HFFc6 (cell line): ENCODE results near the gene NHLRC3. TPM values are rescaled to one million over a fixed set of nuclear protein-coding genes. Genes with fewer than 3 reads are reported as not detected.
"Not testable (repeated sequence)": the region's sequence is repeated elsewhere in the genome, so short reads cannot be mapped to it uniquely, and the experiment has no call there.

Source experiments
- DNase-seq: peaks from one replicate; pipeline ENCODE4 v3.0.0-alpha.2; 2018
- H3K27ac Mint-ChIP-seq: 2 replicates; pipeline ENCODE4 v1.8.0; 2020; ENCODE audit warnings: mild to moderate bottlenecking, mixed read lengths
- H3K27me3 Mint-ChIP-seq: 2 replicates; pipeline ENCODE4 v1.8.0; 2021; ENCODE audit warnings: mild to moderate bottlenecking, moderate library complexity, mixed read lengths; ENCODE audit not compliant: insufficient read depth
- H3K36me3 Mint-ChIP-seq: 2 replicates; pipeline ENCODE4 v1.8.0; 2021; ENCODE audit warnings: low read depth, mixed read lengths
- H3K4me1 Mint-ChIP-seq: 2 replicates; pipeline ENCODE4 v1.8.0; 2020; ENCODE audit warnings: low read depth, mixed read lengths
- H3K4me3 Mint-ChIP-seq: 2 replicates; pipeline ENCODE4 v1.8.0; 2020; ENCODE audit warnings: mild to moderate bottlenecking, moderate library complexity, mixed read lengths
- H3K9me3 Mint-ChIP-seq: 2 replicates; pipeline ENCODE4 v1.8.0; 2020; ENCODE audit warnings: mild to moderate bottlenecking, mixed read lengths
- long read RNA-seq: library from polyadenylated mRNA; unstranded; transcript quantifications from one replicate; pipeline ENCODE4 v2.0.0, GENCODE V29; 2019
- total RNA-seq, 6 experiments: library from RNA; stranded (reverse); fragmentation: NEBNext Ultra II Directional; extraction: Animal tissue kit (Norgen Biotek cat#: 25700); gene quantifications; 2 replicates in 1 of 6; 3 replicates in 5 of 6; pipeline ENCODE4 v1.2.3, GENCODE V29; 2021
- TF ChIP-seq, protein P1 (sequence below): fragments of 200-600 bp; sonication (generic); IDR thresholded peaks from 2 replicates; pipeline ENCODE4 v1.5.0; 2021; ENCODE audit warnings: antibody characterized with exemption, mild to moderate bottlenecking

Gene NHLRC3
- 1 to 10 TPM; 7.3 to 9.6 (median 7.8) TPM for total RNA-seq
- long read RNA-seq, partial matches to known transcripts, result 3 of 9 reads
- long read RNA-seq, other reads (novel, unspliced or antisense), result 2 of 9 reads

- peaks cover 41% of the 10 kb centered on the region for H3K4me1 Mint-ChIP-seq
- DNase-seq, result peak; percentile 87
- peaks cover 4% of the 10 kb centered on the region; the same call in 1 of the 2 replicates for H3K36me3 Mint-ChIP-seq
- H3K27ac Mint-ChIP-seq, result peak within 1 kb of the TSS; percentile 99
- H3K9me3 Mint-ChIP-seq, result no peaks in the 10 kb centered on the region
- peaks cover 2% of the 10 kb centered on the region; the same call in 1 of the 2 replicates for H3K27me3 Mint-ChIP-seq
- H3K4me3 Mint-ChIP-seq, result peak within 1 kb of the TSS; percentile 97
- TF ChIP-seq, protein P1, sequence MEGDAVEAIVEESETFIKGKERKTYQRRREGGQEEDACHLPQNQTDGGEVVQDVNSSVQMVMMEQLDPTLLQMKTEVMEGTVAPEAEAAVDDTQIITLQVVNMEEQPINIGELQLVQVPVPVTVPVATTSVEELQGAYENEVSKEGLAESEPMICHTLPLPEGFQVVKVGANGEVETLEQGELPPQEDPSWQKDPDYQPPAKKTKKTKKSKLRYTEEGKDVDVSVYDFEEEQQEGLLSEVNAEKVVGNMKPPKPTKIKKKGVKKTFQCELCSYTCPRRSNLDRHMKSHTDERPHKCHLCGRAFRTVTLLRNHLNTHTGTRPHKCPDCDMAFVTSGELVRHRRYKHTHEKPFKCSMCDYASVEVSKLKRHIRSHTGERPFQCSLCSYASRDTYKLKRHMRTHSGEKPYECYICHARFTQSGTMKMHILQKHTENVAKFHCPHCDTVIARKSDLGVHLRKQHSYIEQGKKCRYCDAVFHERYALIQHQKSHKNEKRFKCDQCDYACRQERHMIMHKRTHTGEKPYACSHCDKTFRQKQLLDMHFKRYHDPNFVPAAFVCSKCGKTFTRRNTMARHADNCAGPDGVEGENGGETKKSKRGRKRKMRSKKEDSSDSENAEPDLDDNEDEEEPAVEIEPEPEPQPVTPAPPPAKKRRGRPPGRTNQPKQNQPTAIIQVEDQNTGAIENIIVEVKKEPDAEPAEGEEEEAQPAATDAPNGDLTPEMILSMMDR, result peak; percentile 44; the same call in 1 of the 2 replicates
These were observed at the start of gene NHLRC3, which contains the start of gene PROSER1 for GRCh38 chr13:39037880-39038568. TSS of gene NHLRC3 (plus strand) at chr13:39038456. CDS start at chr13:39038640, 184 bp downstream. TSS of gene PROSER1 (minus strand) at chr13:39038089. CDS start at chr13:39037242, 847 bp downstream.

DNA sequence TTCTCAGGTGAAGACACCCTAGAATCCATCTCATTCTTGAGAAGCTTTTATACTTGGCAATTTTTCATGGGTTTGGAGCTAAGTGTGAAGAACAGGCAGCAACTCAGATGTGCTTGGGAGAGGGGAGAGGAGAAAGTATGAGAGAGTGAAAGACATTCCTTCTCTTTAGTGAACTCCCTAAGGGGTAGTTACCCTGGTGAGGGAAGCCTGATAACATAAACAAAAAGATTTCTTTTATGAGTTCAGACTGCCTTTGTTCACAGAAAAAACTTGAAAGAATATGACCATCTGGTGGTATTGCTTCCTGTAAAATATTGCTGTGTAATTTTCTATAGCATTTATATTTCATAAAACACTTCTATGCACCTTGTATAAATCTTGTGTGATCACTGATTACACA lies 47.6 kb upstream of the NHLRC3 start, which contains the start of gene STOML3:
STOML3 (minus strand) TSS at position 139 of the 400 bp plus-strand sequence; CDS start at position 29, 110 bp downstream.
- no peak for DNase-seq
- no peaks in the 10 kb centered on the region for H3K4me1 Mint-ChIP-seq
- H3K27me3 Mint-ChIP-seq, result no peaks in the 10 kb centered on the region
- H3K4me3 Mint-ChIP-seq, result no peak within 1 kb of the TSS
- H3K27ac Mint-ChIP-seq, result no peak within 1 kb of the TSS
- no peaks in the 10 kb centered on the region for H3K36me3 Mint-ChIP-seq
- TF ChIP-seq, protein P1, result no peak
- no peaks in the 10 kb centered on the region for H3K9me3 Mint-ChIP-seq

DNA sequence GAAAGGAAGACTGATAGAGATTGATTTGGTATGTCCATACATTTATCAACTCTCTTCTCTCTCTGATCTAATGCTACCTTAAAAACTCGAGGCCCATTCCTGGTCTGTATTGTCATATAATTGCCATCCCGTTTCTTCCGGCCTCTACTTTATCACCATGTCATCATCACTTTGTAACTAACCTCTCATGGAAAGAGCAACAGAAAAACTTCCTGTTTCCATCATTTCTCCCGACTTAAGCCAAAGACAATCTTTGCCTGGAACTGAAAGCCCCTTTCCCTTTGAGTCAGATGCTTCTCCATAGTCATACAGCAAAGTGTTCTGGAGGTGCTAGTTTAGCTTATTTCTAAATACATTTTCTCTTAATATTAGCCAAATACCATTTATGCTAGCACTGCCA lies 44.9 kb upstream of the NHLRC3 start:
- H3K4me1 Mint-ChIP-seq, result no peaks in the 10 kb centered on the region
- H3K9me3 Mint-ChIP-seq, result no peaks in the 10 kb centered on the region
- DNase-seq, result no peak
- H3K27ac Mint-ChIP-seq, result no peak overlapping the region
- no peaks in the 10 kb centered on the region for H3K36me3 Mint-ChIP-seq
- no peaks in the 10 kb centered on the region for H3K27me3 Mint-ChIP-seq
- TF ChIP-seq, protein P1, result no peak
- no peak overlapping the region for H3K4me3 Mint-ChIP-seq

DNA sequence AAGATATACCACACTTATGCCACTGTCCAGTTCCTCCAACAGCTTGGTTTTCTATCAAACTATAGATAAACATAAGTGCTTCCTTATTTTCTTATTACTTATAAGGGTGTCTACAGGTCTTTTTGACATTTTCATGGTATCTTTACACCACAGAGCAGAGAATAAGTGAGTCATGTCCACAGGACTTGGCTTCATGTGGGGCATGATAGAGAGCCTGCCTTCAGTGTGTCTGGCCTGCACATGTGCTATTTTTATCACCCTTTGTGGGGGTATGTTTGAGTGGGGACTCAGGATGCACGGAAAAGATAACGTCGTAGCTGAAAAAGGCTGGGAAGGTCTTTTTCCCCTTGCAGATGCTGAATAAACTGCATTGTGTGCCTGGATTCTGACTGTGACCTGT lies 39.5 kb upstream of the NHLRC3 start:
- no peaks in the 10 kb centered on the region for H3K9me3 Mint-ChIP-seq
- no peak overlapping the region for H3K27ac Mint-ChIP-seq
- H3K36me3 Mint-ChIP-seq, result no peaks in the 10 kb centered on the region
- TF ChIP-seq, protein P1, result no peak
- no peaks in the 10 kb centered on the region for H3K27me3 Mint-ChIP-seq
- no peak overlapping the region for H3K4me3 Mint-ChIP-seq
- no peak for DNase-seq
- H3K4me1 Mint-ChIP-seq, result no peaks in the 10 kb centered on the region

DNA sequence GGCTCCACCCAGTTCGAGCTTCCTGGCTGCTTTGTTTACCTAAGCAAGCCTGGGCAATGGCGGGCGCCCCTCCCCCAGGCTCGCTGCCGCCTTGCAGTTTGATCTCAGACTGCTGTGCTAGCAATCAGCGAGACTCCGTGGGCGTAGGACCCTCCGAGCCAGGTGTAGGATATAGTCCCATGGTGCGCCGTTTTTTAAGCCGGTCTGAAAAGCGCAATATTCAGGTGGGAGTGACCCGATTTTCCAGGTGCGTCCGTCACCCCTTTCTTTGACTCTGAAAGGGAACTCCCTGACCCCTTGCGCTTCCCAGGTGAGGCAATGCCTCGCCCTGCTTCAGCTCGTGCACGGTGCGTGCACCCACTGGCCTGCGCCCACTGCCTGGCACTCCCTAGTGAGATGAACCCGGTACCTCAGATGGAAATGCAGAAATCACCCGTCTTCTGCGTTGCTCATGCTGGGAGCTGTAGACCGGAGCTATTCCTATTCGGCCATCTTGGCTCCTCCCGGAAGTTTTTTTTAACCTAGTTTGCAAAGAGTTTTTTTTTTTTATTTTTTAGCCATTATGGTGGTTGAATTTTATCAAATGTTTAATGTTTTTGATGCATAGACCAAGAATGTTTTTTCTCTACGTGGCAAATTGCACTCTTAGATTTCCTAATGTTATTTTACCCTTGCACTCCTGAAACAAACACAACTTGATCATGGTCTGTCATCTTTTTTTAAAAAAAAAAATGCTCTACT lies 31.7 kb upstream of the NHLRC3 start:
- not testable (repeated sequence) for DNase-seq, H3K4me1 Mint-ChIP-seq, H3K4me3 Mint-ChIP-seq

GRCh38 chr13:39012608-39013007 lies 25.6 kb upstream of the NHLRC3 start:
- H3K36me3 Mint-ChIP-seq, result peaks cover 42% of the 10 kb centered on the region
- TF ChIP-seq, protein P1, result peak; percentile 22; the same call in 1 of the 2 replicates
- H3K27ac Mint-ChIP-seq, result no peak overlapping the region
- no peaks in the 10 kb centered on the region; the same call in 1 of the 2 replicates for H3K27me3 Mint-ChIP-seq
- DNase-seq, result no peak
- no peaks in the 10 kb centered on the region for H3K4me1 Mint-ChIP-seq
- H3K4me3 Mint-ChIP-seq, result no peak overlapping the region
- no peaks in the 10 kb centered on the region for H3K9me3 Mint-ChIP-seq

More for the DNA sequence above, 31.7 kb upstream of the NHLRC3 start:
- not testable (repeated sequence) for H3K27ac Mint-ChIP-seq, H3K27me3 Mint-ChIP-seq, H3K9me3 Mint-ChIP-seq
- peaks cover 30% of the 10 kb centered on the region for H3K36me3 Mint-ChIP-seq
